H1 (cell line): Measurements from ENCODE around the gene TCN2. TPM values are rescaled to one million over a fixed set of nuclear protein-coding genes. Genes with fewer than 3 reads are reported as not detected.

Experiments used
- CTCF ChIA-PET: fragments of 300-600 bp; sonication (Branson Sonifier 250); formaldehyde crosslinking; loops from one replicate; lab custom pipeline; 2021; ENCODE audit not compliant: partially characterized antibody; lab: Charles Lee
- POLR2A ChIA-PET: fragments of 300-600 bp; sonication (Branson Sonifier 250); formaldehyde crosslinking; loops from one replicate; lab custom pipeline; 2021; ENCODE audit warnings: inconsistent platforms; ENCODE audit not compliant: partially characterized antibody; lab: Charles Lee
- DNase-seq, 2 experiments: peaks; one replicate each; pipeline versions ENCODE4 v3.0.0 to v3.0.0-alpha.2; 2010 to 2022; ENCODE audit warnings: low spot score in 2 of 2, low read depth in 1 of 2, mixed read lengths in 1 of 2
- FAIRE-seq: peaks from 2 replicates; lab custom pipeline; 2011; peaks lifted over from hg19 to GRCh38; lab: Jason Lieb, UNC
- H2AFZ ChIP-seq: 2 replicates; pipeline ENCODE4 v1.8.1; 2012; ENCODE audit warnings: low read length, inconsistent platforms
- H2AK5ac ChIP-seq: 2 replicates; pipeline ENCODE4 v1.6.1; 2013; ENCODE audit warnings: low read depth, low read length
- H2BK120ac ChIP-seq: replicated peaks from 2 replicates; pipeline ENCODE3; 2013; ENCODE audit warnings: low read depth, low read length, inconsistent platforms
- H2BK12ac ChIP-seq: 2 replicates; pipeline ENCODE4 v1.6.1; 2013; ENCODE audit warnings: low read depth, low read length
- H2BK15ac ChIP-seq: 2 replicates; pipeline ENCODE4 v1.6.1; 2013; ENCODE audit warnings: low read length
- H2BK20ac ChIP-seq: 2 replicates; pipeline ENCODE4 v1.6.1; 2013; ENCODE audit warnings: low read length
- H2BK5ac ChIP-seq: 2 replicates; pipeline ENCODE4 v1.6.1; 2013; ENCODE audit warnings: low read depth, low read length
- H3K14ac ChIP-seq: 2 replicates; pipeline ENCODE4 v1.6.1; 2013; ENCODE audit warnings: inconsistent platforms; ENCODE audit not compliant: insufficient read length
- H3K18ac ChIP-seq: 2 replicates; pipeline ENCODE4 v1.6.1; 2013; ENCODE audit warnings: low read length; ENCODE audit errors: extremely low read depth
- H3K23ac ChIP-seq: 2 replicates; pipeline ENCODE4 v1.6.1; 2013; ENCODE audit warnings: inconsistent platforms; ENCODE audit not compliant: insufficient read length
- H3K23me2 ChIP-seq: 2 replicates; pipeline ENCODE4 v1.6.1; 2013; ENCODE audit warnings: low read depth, low read length
- H3K27ac ChIP-seq: 2 replicates; pipeline ENCODE4 v1.6.1; 2011; ENCODE audit warnings: low read depth, low read length, inconsistent platforms
- H3K27me3 ChIP-seq, 4 experiments: replicated peaks in 1 of 4; 1 replicate in 1 of 4; 2 replicates in 3 of 4; pipeline versions ENCODE4 v1.6.1 to v1.8.1; 2011 to 2013; ENCODE audit warnings: low read length in 3 of 4, mild to moderate bottlenecking in 3 of 4, inconsistent platforms in 2 of 4, mixed read lengths in 2 of 4, moderate library complexity in 1 of 4; ENCODE audit not compliant: control insufficient read depth in 3 of 4, insufficient read depth in 3 of 4; ENCODE audit errors: extremely low read depth in 1 of 4
- H3K36me3 ChIP-seq, 4 experiments: 2 replicates each; pipeline versions ENCODE4 v1.6.1 to v1.8.1; 2011 to 2013; ENCODE audit warnings: mild to moderate bottlenecking in 4 of 4, low read length in 3 of 4, moderate library complexity in 2 of 4, control low read depth in 1 of 4, inconsistent platforms in 1 of 4; ENCODE audit not compliant: insufficient read depth in 4 of 4, control insufficient read depth in 2 of 4
- H3K4ac ChIP-seq: replicated peaks from 2 replicates; pipeline ENCODE3; 2013; ENCODE audit warnings: low read length, low read depth, mixed read lengths, inconsistent platforms; ENCODE audit not compliant: insufficient read length
- H3K4me1 ChIP-seq, 4 experiments: replicated peaks in 1 of 4; 1 replicate in 1 of 4; 2 replicates in 3 of 4; pipeline versions ENCODE4 v1.6.1 to v1.8.1; 2011 to 2013; ENCODE audit warnings: low read length in 3 of 4, inconsistent platforms in 2 of 4, mixed read lengths in 1 of 4; ENCODE audit not compliant: insufficient read depth in 4 of 4, control insufficient read depth in 3 of 4
- H3K4me2 ChIP-seq, 2 experiments: 2 replicates each; pipeline versions ENCODE4 v1.6.1 to v1.8.1; 2011 to 2013; ENCODE audit warnings: low read depth in 2 of 2, low read length in 2 of 2, control low read depth in 1 of 2, inconsistent platforms in 1 of 2, mild to moderate bottlenecking in 1 of 2; ENCODE audit not compliant: insufficient read depth in 1 of 2
- H3K4me3 ChIP-seq, 4 experiments: fragments of 200-600, 300-600 bp in 1 of 4; sonication (generic), shearing (Covaris generic), sonication (Bioruptor Twin) in 1 of 4; 2 replicates each; pipeline versions ENCODE4 v1.5.1 to v1.8.1; 2011 to 2016; ENCODE audit warnings: low read length in 4 of 4, low read depth in 3 of 4, control low read depth in 2 of 4, inconsistent platforms in 2 of 4, mild to moderate bottlenecking in 2 of 4, mixed read lengths in 1 of 4, moderate library complexity in 1 of 4; ENCODE audit not compliant: insufficient read depth in 2 of 4; ENCODE audit errors: extremely low read depth in 1 of 4
- H3K56ac ChIP-seq: replicated peaks from 2 replicates; pipeline ENCODE3; 2013; ENCODE audit warnings: low read depth, mild to moderate bottlenecking, mixed read lengths, low read length, inconsistent platforms; ENCODE audit not compliant: insufficient read length
- H3K79me1 ChIP-seq: 2 replicates; pipeline ENCODE4 v1.6.1; 2013; ENCODE audit warnings: low read depth, low read length, control low read depth
- H3K79me2 ChIP-seq, 2 experiments: 2 replicates each; pipeline versions ENCODE4 v1.6.1 to v1.8.1; 2012 to 2013; ENCODE audit warnings: low read length in 2 of 2, mild to moderate bottlenecking in 2 of 2, inconsistent platforms in 1 of 2; ENCODE audit not compliant: insufficient read depth in 2 of 2, control insufficient read depth in 1 of 2
- H3K9ac ChIP-seq, 4 experiments: replicated peaks in 1 of 4; 1 replicate in 1 of 4; 2 replicates in 3 of 4; pipeline versions ENCODE4 v1.6.1 to v1.8.1; 2011 to 2013; ENCODE audit warnings: low read depth in 3 of 4, low read length in 3 of 4, control low read depth in 2 of 4, mild to moderate bottlenecking in 2 of 4, moderate library complexity in 2 of 4, inconsistent platforms in 1 of 4; ENCODE audit errors: extremely low read depth in 1 of 4
- H3K9me3 ChIP-seq, 2 experiments: 2 replicates each; pipeline versions ENCODE4 v1.6.1 to v1.8.1; 2012 to 2013; ENCODE audit warnings: mild to moderate bottlenecking in 2 of 2, moderate library complexity in 2 of 2, control low read depth in 1 of 2, inconsistent platforms in 1 of 2, low read depth in 1 of 2, low read length in 1 of 2, mixed read lengths in 1 of 2; ENCODE audit not compliant: insufficient read depth in 2 of 2
- H4K20me1 ChIP-seq, 2 experiments: replicated peaks in 1 of 2; 2 replicates each; pipeline versions ENCODE3 to v1.8.1; 2011 to 2013; ENCODE audit warnings: inconsistent platforms in 2 of 2, low read length in 2 of 2, mild to moderate bottlenecking in 1 of 2; ENCODE audit not compliant: insufficient read depth in 2 of 2, control insufficient read depth in 1 of 2
- H4K5ac ChIP-seq: 2 replicates; pipeline ENCODE4 v1.6.1; 2013; ENCODE audit warnings: low read length, low read depth, mixed read lengths, inconsistent platforms; ENCODE audit not compliant: insufficient read length
- H4K8ac ChIP-seq: 2 replicates; pipeline ENCODE4 v1.8.0; 2013; ENCODE audit warnings: mild to moderate bottlenecking, moderate library complexity, low read length, inconsistent platforms; ENCODE audit not compliant: insufficient read depth; ENCODE audit errors: extremely low read depth
- H4K91ac ChIP-seq: replicated peaks from 2 replicates; pipeline ENCODE3; 2013; ENCODE audit warnings: low read length, mixed read lengths, inconsistent platforms; ENCODE audit not compliant: insufficient read length
- BCL11A ChIP-seq, 2 experiments: IDR thresholded peaks; one replicate each; pipeline ENCODE4 v1.6.1; 2011; ENCODE audit warnings: low read depth in 2 of 2, low read length in 2 of 2, mild to moderate bottlenecking in 2 of 2
- EGR1 ChIP-seq: IDR thresholded peaks from 2 replicates; pipeline ENCODE4 v1.6.1; 2011; ENCODE audit warnings: low read depth, low read length, borderline replicate concordance
- JUND ChIP-seq: IDR thresholded peaks from 2 replicates; pipeline ENCODE4 v1.6.1; 2011; ENCODE audit warnings: mild to moderate bottlenecking, improper control_type of control experiment, low read length
- RXRA ChIP-seq: IDR thresholded peaks from 2 replicates; pipeline ENCODE4 v1.6.1; 2011; ENCODE audit warnings: low read depth, mild to moderate bottlenecking, low read length, moderate library complexity; ENCODE audit not compliant: insufficient read depth
- TAF1 ChIP-seq: IDR thresholded peaks from 2 replicates; pipeline ENCODE4 v1.6.1; 2011; ENCODE audit warnings: mild to moderate bottlenecking, low read depth, low read length
- WGBS, 2 experiments: shearing (Covaris generic) in 1 of 2; methylation state at CpG; one replicate each; pipeline versions ENCODE4 v1.1.6 to v1.1.7; 2013 to 2015; ENCODE audit warnings: low lambda C conversion rate in 2 of 2, mixed read lengths in 2 of 2, inconsistent platforms in 1 of 2, low coverage in 1 of 2, missing lambda C conversion rate in 1 of 2; ENCODE audit not compliant: insufficient replicate concordance in 2 of 2, insufficient coverage in 1 of 2, insufficient read length in 1 of 2; ENCODE audit errors: extremely low coverage in 1 of 2, missing lambda C conversion rate in 1 of 2; 5-methylcytosine and 5-hydroxymethylcytosine counted together
- polyA plus RNA-seq, 7 experiments: library from polyadenylated mRNA; depleted of rRNA in 3 of 7; stranded (reverse) in 5 of 7; unstranded in 2 of 7; fragments of >200 nt in 5 of 7; fragments of 200-250 nt in 2 of 7; gene quantifications; 1 replicate in 5 of 7; 2 replicates in 1 of 7; 4 replicates in 1 of 7; pipeline versions ENCODE4 v1.2.1 to v1.2.3, GENCODE V29; 2011 to 2013; ENCODE audit warnings: missing spikeins in 2 of 7, mixed read lengths in 2 of 7
- total RNA-seq: library from RNA; stranded (reverse); fragmentation: NEBNext Ultra II Directional; extraction: Animal tissue kit (Norgen Biotek cat#: 25700); gene quantifications from 2 replicates; pipeline ENCODE4 v1.2.1, GENCODE V29; 2021
- TF ChIP-seq, protein P1 (sequence below): IDR thresholded peaks from 2 replicates; pipeline ENCODE4 v1.6.1; 2011; ENCODE audit warnings: low read depth, mild to moderate bottlenecking, low read length; ENCODE audit not compliant: insufficient read depth

The TCN2 gene
- total and polyA plus RNA-seq, 2 of the 8 experiments (the other 6 are each of a cell fraction or from before 2014, with no cell fraction given) = 30.0 to 87.8 TPM

GRCh38 chr22:30675436-30675835, 68.5 kb downstream of the TCN2 start:
- no peaks in the 10 kb centered on the region for H3K36me3 ChIP-seq
- CTCF ChIA-PET = interaction anchor here (1.1 to 1.4 kb wide), 2 partner anchors 41 to 42 kb away, joined by 3 to 4 read pairs; no protein-coding TSS in a partner anchor
- no peak overlapping the region for H2BK20ac ChIP-seq
- H3K23me2 ChIP-seq = no peaks in the 10 kb centered on the region
- H3K79me2 ChIP-seq = no peaks in the 10 kb centered on the region
- 93% methylated on average over 9 of the region's 9 CpGs; no CpG with 5 or more reads in 1 of the 2 experiments for WGBS, 2 experiments
- H3K27ac ChIP-seq = no peak overlapping the region
- H3K4me2 ChIP-seq = no peak overlapping the region
- POLR2A ChIA-PET = interaction anchor here (0.6 kb wide), 1 partner anchor 20 kb away, joined by 3 read pairs; no protein-coding TSS in a partner anchor
- TF ChIP-seq TAF1 = no peak
- no peak for TF ChIP-seq JUND
- TF ChIP-seq, protein P1, sequence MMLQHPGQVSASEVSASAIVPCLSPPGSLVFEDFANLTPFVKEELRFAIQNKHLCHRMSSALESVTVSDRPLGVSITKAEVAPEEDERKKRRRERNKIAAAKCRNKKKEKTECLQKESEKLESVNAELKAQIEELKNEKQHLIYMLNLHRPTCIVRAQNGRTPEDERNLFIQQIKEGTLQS = no peak
- TF ChIP-seq EGR1 = no peak
- no peak for TF ChIP-seq RXRA
- TF ChIP-seq BCL11A (IDR thresholded peaks at IDR 0.05; ENCODE audit: low read depth in 2 of 2, low read length in 2 of 2) = no peak
- H3K4me3 ChIP-seq = no peak overlapping the region
- H4K5ac ChIP-seq = no peak overlapping the region
- H4K91ac ChIP-seq = no peak overlapping the region
- H4K8ac ChIP-seq = no peak overlapping the region
- no peak overlapping the region for H3K9ac ChIP-seq
- no peak overlapping the region for H3K23ac ChIP-seq
- H3K27me3 ChIP-seq = no peaks in the 10 kb centered on the region; a peak in 3 of 7 replicates
- H3K9me3 ChIP-seq = no peaks in the 10 kb centered on the region
- H3K18ac ChIP-seq = no peak overlapping the region
- H2BK15ac ChIP-seq = no peak overlapping the region
- H3K79me1 ChIP-seq = no peaks in the 10 kb centered on the region
- no peak overlapping the region for H2AFZ ChIP-seq
- H4K20me1 ChIP-seq = no peaks in the 10 kb centered on the region
- DNase-seq (no peak), FAIRE-seq (no peak)
- no peak overlapping the region for H2BK12ac ChIP-seq
- no peak overlapping the region for H3K56ac ChIP-seq
- H2BK5ac ChIP-seq = no peak overlapping the region
- H3K4ac ChIP-seq = no peak overlapping the region
- peaks cover 0 to 4% (median 1%) of the 10 kb centered on the region in 4 experiments; a peak in 3 of 7 replicates for H3K4me1 ChIP-seq
- H2BK120ac ChIP-seq = no peak overlapping the region
- no peak overlapping the region for H3K14ac ChIP-seq
- no peak overlapping the region for H2AK5ac ChIP-seq
